Activated naive CD8-positive, alpha-beta T cell treated with anti-CD3 and anti-CD28 coated beads, Interleukin-2, amount 50 U/mL, for 24 hours (primary cell): ENCODE measurements around the gene LSP1.
A peak's percentile ranks its signal among the peaks of the same experiment; 100 is the strongest.

Experiments used
- ATAC-seq: fragments of 150-1000 bp; cut with Tn5 transposase; one replicate; pipeline ENCODE4 v1.10.0; 2021
- DNase-seq: peaks from one replicate; pipeline ENCODE4 v3.0.0; 2021
- H3K27ac Mint-ChIP-seq: one replicate; pipeline ENCODE4 v1.8.0; 2021; ENCODE audit warnings: mild to moderate bottlenecking, mixed read lengths
- H3K27me3 Mint-ChIP-seq: one replicate; pipeline ENCODE4 v1.8.0; 2021; ENCODE audit warnings: mixed read lengths
- H3K36me3 Mint-ChIP-seq: one replicate; pipeline ENCODE4 v1.8.0; 2021; ENCODE audit warnings: low read depth, mixed read lengths
- H3K4me1 Mint-ChIP-seq: one replicate; pipeline ENCODE4 v1.8.0; 2021; ENCODE audit warnings: mixed read lengths
- H3K4me3 Mint-ChIP-seq: one replicate; pipeline ENCODE4 v1.8.0; 2021; ENCODE audit warnings: mild to moderate bottlenecking, moderate library complexity, mixed read lengths
- H3K9me3 Mint-ChIP-seq: one replicate; pipeline ENCODE4 v1.8.0; 2021; ENCODE audit warnings: mixed read lengths

Gene LSP1

DNA sequence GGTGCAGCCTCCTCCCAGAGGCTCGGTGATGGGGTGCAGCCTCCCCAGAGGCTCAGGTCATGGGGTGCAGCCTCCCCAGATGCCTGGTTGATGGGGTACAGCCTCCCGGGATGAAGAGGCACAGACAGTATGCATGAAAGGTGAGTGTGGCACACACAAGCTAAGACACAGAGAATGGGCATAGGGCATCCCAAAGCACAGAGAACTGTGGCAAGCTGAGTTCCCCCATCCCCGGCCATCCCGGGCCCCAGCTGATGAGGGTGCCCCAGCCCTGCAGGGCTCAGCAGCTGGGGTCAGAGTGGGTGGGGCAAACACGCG is 22.9 kb upstream of the LSP1 start:
- ATAC-seq = no peak
- no peak for DNase-seq
- Mint-ChIP-seq H3K4me1 (peaks cover 2% of the 10 kb centered on the region), H3K9me3 (no peaks in the 10 kb centered on the region), H3K27me3 (peaks cover 10% of the 10 kb centered on the region), H3K27ac (no peak overlapping the region), H3K4me3 (no peak overlapping the region), H3K36me3 (no peaks in the 10 kb centered on the region)

DNA sequence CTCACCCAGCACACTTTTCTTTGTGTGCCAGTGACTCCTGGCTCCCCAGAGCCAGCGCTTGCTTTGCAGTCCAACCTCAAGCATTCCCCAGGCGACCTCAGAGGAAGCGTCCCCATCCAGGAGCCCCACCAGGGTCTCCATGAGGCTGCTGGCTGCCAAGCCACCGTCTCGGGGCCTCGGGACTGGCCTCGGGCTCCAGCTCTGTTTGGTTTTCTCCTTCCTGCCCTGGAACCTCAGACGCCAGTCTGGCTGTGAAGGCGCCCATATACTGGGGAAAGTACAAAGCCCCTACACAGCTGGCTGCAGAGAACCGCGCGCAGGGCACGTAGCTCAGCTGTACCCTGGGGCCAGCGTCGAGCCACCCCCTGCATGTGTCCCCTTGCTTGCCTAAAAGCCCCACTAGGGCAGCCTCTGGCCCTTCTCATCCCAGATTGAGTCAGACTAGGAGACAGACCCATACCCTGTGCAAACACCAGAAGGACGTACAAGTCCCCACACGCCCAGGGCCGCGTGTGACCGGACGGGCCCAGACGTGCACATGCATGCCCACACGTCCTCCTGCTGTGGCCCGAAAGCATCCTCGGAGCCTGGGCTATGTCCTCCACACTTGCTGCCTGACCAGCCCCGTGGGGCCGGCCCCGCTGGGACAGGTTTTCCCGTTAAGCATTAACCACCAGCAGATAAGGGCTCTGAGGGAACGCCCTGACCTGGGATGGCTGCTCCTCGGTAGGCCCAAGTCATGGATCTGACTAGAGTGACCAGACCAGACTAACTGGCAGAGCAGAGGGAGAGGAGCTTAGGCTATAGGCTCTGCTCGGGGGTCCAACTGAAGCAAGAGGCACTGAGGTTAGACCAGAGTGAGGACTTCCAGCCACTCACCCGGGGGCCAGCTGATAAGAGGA is 22.3 kb upstream of the LSP1 start:
- Mint-ChIP-seq H3K27me3 (peaks cover 10% of the 10 kb centered on the region), H3K4me3 (no peak overlapping the region), H3K36me3 (no peaks in the 10 kb centered on the region), H3K27ac (no peak overlapping the region), H3K4me1 (peaks cover 2% of the 10 kb centered on the region), H3K9me3 (no peaks in the 10 kb centered on the region)
- no peak for DNase-seq
- ATAC-seq = no peak

DNA sequence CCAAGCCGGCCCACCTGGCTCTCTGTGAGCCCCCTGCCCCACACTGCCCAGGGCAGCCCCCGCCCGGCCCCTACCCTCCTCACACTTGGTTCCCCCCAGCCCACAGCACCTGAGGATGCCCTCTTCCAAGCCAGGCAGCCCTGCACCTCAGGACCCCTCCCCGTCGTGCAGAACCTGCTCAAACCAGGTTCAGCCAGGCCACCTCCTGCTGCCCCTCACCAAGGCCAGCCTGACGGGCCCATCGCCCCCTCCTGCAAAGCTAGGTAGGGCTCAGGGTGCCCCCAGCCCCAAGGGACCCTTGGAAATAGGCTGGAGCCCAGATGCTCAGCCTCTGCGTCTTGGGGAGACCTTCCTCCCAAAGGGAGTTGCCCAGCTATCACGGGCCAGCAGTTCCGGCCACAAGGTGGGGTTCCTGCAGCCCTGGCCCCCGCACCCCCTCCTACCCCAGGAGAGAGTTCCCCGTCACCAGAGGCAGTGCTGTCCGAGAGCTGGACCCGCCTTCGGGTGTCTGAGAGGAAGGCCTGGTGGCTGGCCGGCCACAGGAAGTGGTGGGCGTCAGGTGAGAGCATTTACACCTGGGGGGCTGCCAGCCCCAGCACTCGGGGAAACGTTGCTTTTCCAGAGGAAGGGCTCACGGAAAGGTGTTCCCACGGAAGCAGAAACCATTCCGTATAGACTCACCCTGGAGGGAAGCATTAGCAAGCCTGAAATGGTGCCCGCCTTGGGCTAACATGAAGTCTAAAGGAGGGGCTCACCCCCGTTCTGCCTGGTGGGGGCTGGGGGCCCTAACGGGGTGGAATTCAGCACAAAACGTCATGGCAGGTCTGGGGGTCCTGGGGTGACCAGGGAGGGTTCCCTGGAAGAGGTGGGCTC is 21.3 kb upstream of the LSP1 start:
- Mint-ChIP-seq H3K4me3 (no peak overlapping the region), H3K9me3 (no peaks in the 10 kb centered on the region), H3K36me3 (no peaks in the 10 kb centered on the region), H3K27ac (no peak overlapping the region), H3K4me1 (peaks cover 2% of the 10 kb centered on the region), H3K27me3 (peaks cover 10% of the 10 kb centered on the region)
- ATAC-seq (no peak), DNase-seq (no peak)

GRCh38 chr11:1832211-1832919 is 20.5 kb upstream of the LSP1 start:
- Mint-ChIP-seq H3K4me1 (peaks cover 2% of the 10 kb centered on the region), H3K27me3 (peaks cover 10% of the 10 kb centered on the region), H3K4me3 (no peak overlapping the region), H3K9me3 (no peaks in the 10 kb centered on the region), H3K36me3 (no peaks in the 10 kb centered on the region), H3K27ac (no peak overlapping the region)
- ATAC-seq (peak; percentile 56), DNase-seq (peak; percentile 79)

DNA sequence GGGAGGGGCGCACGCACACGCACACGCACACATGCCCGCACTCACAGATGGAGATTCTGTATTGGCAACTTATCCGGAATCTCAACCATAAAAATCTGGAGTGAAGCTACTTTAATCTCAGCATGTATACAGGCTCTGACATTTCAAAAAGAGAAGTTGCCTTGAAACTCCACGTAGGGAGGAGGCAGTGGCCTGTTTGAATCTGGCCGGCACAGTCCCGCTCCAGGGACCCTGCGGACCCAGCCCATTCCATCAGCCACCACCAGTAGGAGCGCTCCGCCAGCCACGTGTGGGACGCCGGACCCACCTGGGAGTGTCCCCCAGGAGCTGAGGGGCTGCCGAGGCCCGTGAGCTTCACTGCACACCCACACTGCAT is 20.0 kb upstream of the LSP1 start:
- H3K27ac Mint-ChIP-seq = no peak overlapping the region
- ATAC-seq = no peak
- H3K9me3 Mint-ChIP-seq = no peaks in the 10 kb centered on the region
- H3K4me1 Mint-ChIP-seq = peaks cover 2% of the 10 kb centered on the region
- DNase-seq = no peak
- H3K36me3 Mint-ChIP-seq = no peaks in the 10 kb centered on the region
- no peak overlapping the region for H3K4me3 Mint-ChIP-seq
- peaks cover 6% of the 10 kb centered on the region for H3K27me3 Mint-ChIP-seq

- no peaks in the 10 kb centered on the region for H3K36me3 Mint-ChIP-seq
- H3K4me3 Mint-ChIP-seq = no peak overlapping the region
- H3K27ac Mint-ChIP-seq = no peak overlapping the region
- ATAC-seq (no peak), DNase-seq (no peak)
- H3K27me3 Mint-ChIP-seq = peaks cover 6% of the 10 kb centered on the region
- H3K4me1 Mint-ChIP-seq = peaks cover 2% of the 10 kb centered on the region
- H3K9me3 Mint-ChIP-seq = no peaks in the 10 kb centered on the region
Measured at GRCh38 chr11:1834062-1834610, 18.7 kb upstream of the LSP1 start.

GRCh38 chr11:1834779-1835670 is 17.9 kb upstream of the LSP1 start, which contains the start of gene SYT8:
SYT8 (plus strand) TSS chr11:1834990; CDS start chr11:1835106, 116 bp downstream.
- DNase-seq (no peak), ATAC-seq (no peak)
- Mint-ChIP-seq H3K36me3 (no peaks in the 10 kb centered on the region), H3K27me3 (peaks cover 6% of the 10 kb centered on the region), H3K4me1 (peaks cover 7% of the 10 kb centered on the region), H3K4me3 (no peak within 1 kb of the TSS), H3K27ac (no peak within 1 kb of the TSS), H3K9me3 (no peaks in the 10 kb centered on the region)

- ATAC-seq = no peak
- peaks cover 7% of the 10 kb centered on the region for H3K4me1 Mint-ChIP-seq
- no peaks in the 10 kb centered on the region for H3K9me3 Mint-ChIP-seq
- H3K4me3 Mint-ChIP-seq = no peak overlapping the region
- peaks cover 6% of the 10 kb centered on the region for H3K27me3 Mint-ChIP-seq
- no peak overlapping the region for H3K27ac Mint-ChIP-seq
- no peak for DNase-seq
- H3K36me3 Mint-ChIP-seq = no peaks in the 10 kb centered on the region
Measured at GRCh38 chr11:1835671-1836010, 17.2 kb upstream of the LSP1 start.

GRCh38 chr11:1836011-1836945 is 16.6 kb upstream of the LSP1 start:
- Mint-ChIP-seq H3K36me3 (no peaks in the 10 kb centered on the region), H3K4me1 (peaks cover 7% of the 10 kb centered on the region), H3K27ac (no peak overlapping the region), H3K4me3 (no peak overlapping the region), H3K27me3 (peaks cover 6% of the 10 kb centered on the region), H3K9me3 (no peaks in the 10 kb centered on the region)
- DNase-seq (no peak), ATAC-seq (no peak)

- no peaks in the 10 kb centered on the region for H3K36me3 Mint-ChIP-seq
- peaks cover 6% of the 10 kb centered on the region for H3K4me1 Mint-ChIP-seq
- no peak overlapping the region for H3K4me3 Mint-ChIP-seq
- no peak overlapping the region for H3K27ac Mint-ChIP-seq
- H3K9me3 Mint-ChIP-seq = no peaks in the 10 kb centered on the region
- peaks cover 6% of the 10 kb centered on the region for H3K27me3 Mint-ChIP-seq
- DNase-seq (peak; percentile 89), ATAC-seq (peak; percentile 83)
Measured at GRCh38 chr11:1837171-1838076, 15.5 kb upstream of the LSP1 start.

DNA sequence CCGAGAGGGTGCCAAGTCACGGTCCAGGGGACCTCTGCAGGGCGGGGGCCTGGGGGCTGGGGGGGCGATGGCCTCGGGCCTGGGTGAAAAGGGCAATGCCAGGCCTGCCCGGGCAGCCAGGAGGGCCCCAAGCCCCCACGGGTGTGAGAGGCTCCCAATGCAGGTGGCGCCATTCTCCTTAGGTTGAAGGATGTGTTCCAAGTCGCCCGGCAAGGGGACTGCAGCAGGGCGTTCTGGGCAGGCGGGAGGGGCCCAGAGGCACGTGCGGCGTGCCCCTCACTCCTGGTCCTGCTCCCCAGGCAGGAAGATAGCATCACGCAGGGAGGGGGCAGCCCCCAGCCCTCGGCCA is 14.8 kb upstream of the LSP1 start:
- no peak for DNase-seq
- no peak overlapping the region for H3K4me3 Mint-ChIP-seq

GRCh38 chr11:1838426-1839144 is 14.3 kb upstream of the LSP1 start, which contains the start of gene TNNI2:
TNNI2 (plus strand) TSS chr11:1838981; CDS start chr11:1839697, 716 bp downstream.
- ATAC-seq = no peak

More for the DNA sequence above, 14.8 kb upstream of the LSP1 start:
- peak; percentile 5 for ATAC-seq
- H3K27ac Mint-ChIP-seq = no peak overlapping the region
- H3K36me3 Mint-ChIP-seq = no peaks in the 10 kb centered on the region
- no peaks in the 10 kb centered on the region for H3K9me3 Mint-ChIP-seq
- H3K27me3 Mint-ChIP-seq = peaks cover 6% of the 10 kb centered on the region
- H3K4me1 Mint-ChIP-seq = peaks cover 8% of the 10 kb centered on the region

More at GRCh38 chr11:1838426-1839144, 14.3 kb upstream of the LSP1 start, which contains the start of gene TNNI2:
- no peak within 1 kb of the TSS for H3K4me3 Mint-ChIP-seq
- H3K36me3 Mint-ChIP-seq = no peaks in the 10 kb centered on the region
- peaks cover under 1% of the 10 kb centered on the region for H3K27me3 Mint-ChIP-seq
- H3K9me3 Mint-ChIP-seq = no peaks in the 10 kb centered on the region
- H3K4me1 Mint-ChIP-seq = peaks cover 13% of the 10 kb centered on the region
- no peak within 1 kb of the TSS for H3K27ac Mint-ChIP-seq
- DNase-seq = no peak
